HG03558 (cell line): Measurements from ENCODE around the gene DMP1.

Experiments used
- ATAC-seq: cut with Tn5 transposase; IDR thresholded peaks from one replicate; pipeline ENCODE4 v1.9.1; 2021; ENCODE audit warnings: moderate number of reproducible peaks; ENCODE audit not compliant: unreplicated experiment; ENCODE audit errors: extremely low read depth

The DMP1 gene, protein sequence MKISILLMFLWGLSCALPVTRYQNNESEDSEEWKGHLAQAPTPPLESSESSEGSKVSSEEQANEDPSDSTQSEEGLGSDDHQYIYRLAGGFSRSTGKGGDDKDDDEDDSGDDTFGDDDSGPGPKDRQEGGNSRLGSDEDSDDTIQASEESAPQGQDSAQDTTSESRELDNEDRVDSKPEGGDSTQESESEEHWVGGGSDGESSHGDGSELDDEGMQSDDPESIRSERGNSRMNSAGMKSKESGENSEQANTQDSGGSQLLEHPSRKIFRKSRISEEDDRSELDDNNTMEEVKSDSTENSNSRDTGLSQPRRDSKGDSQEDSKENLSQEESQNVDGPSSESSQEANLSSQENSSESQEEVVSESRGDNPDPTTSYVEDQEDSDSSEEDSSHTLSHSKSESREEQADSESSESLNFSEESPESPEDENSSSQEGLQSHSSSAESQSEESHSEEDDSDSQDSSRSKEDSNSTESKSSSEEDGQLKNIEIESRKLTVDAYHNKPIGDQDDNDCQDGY

DNA sequence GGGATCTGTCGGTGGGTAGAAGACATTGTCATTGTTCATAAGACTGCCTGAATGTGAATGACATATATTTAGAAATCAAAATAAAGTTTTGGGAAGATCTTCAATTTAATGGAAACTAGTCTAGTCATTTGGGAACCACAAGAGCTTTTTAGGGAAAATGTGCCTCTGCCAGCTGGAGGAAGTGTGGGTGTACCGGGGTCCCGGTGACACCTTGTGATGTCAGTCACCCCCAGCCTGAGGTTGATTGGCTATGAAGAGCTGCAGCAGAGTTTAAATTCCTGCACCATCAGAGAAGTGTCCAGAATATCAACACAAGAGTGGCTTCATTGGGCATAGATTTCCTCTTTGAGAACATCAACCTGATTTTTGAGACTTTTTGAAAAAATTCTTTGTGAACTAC is at the start of gene DMP1:
Gene DMP1, plus strand, starts transcription at position 301 of the 400 bp plus-strand sequence. CDS start 6,213 bp downstream, outside the sequence.
- ATAC-seq = no peak

DNA sequence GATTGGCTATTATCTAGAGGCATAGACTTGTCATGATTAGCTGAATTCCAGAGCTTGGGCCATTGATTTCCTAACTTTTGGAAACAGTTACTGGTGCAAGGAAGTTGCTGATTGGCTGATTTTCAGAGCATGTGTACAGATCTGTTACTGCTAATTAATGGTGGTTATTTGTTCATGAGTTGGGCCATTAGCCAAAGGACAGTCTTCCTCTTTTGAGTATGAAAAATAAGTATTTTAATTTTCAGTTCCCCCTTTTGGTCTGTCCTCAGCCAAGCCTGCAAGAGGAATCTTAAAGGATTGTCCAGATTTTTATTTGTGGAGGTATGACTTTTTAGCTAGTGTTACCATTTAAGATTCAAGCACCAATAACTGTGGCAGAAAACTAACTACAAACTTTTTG is 48.7 kb upstream of the DMP1 start:
- ATAC-seq = no peak

DNA sequence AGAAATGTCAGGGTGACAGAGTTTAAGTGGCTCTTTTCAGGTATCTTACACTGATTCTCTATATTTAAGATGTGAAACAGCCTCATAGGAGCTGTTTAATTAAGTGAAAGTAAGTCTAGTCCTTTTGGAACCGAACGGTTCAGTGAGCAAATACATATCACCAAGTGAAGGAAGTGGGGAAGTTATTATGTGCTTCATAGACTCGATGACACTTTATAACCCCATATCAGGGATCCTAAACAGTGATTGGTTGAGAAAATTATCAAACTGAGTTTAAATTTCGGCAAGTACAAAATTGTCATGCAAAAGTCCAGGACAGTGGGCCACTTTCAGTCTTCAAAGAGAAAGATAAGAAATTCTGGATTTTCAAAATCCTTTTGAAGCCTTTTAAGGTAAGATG is 41.9 kb upstream of the DMP1 start, which contains the start of gene DSPP:
Gene DSPP, plus strand, starts transcription at position 301 of the 400 bp plus-strand sequence. CDS start 2,380 bp downstream, outside the sequence.
- no peak for ATAC-seq

DNA sequence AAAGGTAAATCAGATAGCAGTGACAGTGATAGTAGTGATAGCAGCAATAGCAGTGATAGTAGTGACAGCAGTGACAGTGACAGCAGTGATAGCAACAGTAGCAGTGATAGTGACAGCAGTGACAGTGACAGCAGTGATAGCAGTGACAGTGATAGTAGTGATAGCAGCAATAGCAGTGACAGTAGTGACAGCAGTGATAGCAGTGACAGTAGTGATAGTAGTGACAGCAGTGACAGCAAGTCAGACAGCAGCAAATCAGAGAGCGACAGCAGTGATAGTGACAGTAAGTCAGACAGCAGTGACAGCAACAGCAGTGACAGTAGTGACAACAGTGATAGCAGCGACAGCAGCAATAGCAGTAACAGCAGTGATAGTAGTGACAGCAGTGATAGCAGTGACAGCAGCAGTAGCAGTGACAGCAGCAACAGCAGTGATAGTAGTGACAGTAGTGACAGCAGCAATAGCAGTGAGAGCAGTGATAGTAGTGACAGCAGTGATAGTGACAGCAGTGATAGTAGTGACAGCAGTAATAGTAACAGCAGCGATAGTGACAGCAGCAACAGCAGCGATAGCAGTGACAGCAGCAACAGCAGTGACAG is 35.7 kb upstream of the DMP1 start:
- ATAC-seq = no peak

DNA sequence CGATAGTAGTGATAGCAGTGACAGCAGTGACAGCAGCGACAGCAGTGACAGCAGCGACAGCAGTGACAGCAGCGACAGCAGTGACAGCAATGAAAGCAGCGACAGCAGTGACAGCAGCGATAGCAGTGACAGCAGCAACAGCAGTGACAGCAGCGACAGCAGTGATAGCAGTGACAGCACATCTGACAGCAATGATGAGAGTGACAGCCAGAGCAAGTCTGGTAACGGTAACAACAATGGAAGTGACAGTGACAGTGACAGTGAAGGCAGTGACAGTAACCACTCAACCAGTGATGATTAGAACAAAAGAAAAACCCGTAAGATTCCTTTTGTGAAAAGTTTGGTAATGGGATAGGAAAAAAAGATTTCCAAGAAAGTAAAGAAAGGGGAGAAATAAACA is 33.8 kb upstream of the DMP1 start:
- ATAC-seq = no peak

DNA sequence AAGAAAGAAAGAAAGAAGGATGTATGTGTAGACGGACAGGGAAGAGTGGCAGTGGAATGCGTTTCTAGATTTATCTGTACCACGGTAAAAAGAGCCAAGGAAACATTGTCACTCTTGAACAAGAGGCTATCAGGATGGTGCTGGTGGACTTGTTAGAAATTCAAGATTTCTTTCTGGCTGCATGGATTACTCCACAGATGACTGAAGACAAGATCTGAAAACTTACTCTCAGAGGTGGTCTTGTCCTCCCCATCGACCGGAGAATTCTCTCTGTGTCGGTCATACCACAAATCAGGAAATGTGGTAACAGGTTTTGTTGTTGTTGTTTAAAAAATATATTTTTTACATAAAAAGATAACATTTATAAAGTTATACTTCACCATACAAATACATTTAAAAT is 30.0 kb upstream of the DMP1 start:
- no peak for ATAC-seq

DNA sequence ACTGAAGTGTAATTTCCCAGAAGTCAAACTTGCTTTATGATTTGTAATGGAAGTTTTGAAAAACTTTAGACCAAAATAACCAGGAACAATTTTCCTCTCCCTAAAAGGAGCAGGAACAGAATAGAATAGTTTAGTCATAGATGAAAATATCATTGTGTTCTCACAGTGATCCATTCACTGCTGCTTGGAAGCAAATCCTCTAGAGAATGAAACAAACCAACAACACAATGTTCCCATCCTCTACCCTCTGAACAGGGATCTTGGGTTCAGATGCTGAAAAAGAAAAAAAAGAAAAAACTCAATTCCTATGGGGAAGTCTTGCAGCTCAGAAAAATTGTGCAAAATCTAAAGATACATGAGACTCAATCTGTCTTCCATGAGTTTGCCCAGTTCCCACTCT is 29.6 kb upstream of the DMP1 start:
- ATAC-seq = no peak

DNA sequence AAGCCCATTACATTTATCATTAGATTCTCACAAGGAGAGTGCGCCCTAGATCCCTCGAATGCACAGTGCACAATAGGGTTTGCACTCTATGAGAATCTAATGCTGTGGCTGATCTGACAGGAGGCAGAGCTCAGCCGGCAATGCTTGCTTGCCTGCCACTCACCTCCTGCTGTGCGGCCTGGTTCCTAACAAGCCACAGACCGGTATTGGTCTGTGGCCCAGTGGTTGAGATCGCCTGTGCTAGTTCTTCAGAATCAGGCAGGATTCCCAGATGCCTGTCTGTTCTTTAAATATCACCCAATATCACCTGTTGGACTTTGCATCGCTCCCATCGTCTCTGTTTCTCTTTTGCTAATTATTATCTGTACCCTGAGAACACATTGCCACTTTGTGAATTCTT is 27.8 kb upstream of the DMP1 start:
- ATAC-seq = no peak

DNA sequence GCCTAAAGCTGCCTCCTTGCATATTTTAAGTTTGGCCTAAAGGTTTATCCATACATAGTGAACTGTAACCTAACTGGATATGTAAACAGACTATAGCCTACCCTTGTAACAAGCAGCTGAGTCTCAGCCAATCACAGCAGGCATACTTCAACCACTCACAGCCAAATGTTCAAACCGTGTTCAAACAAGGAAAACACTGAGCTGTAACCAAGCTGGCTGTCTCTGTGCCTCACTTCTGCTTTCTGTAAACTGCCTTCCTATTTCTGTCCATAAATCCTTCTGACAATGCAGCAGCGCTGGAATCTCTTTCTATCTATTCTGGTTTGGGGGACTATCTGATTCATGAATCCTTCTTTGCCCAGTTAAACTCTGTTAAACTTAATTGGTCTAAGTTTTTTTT is 25.4 kb upstream of the DMP1 start:
- ATAC-seq = peak; percentile 48

DNA sequence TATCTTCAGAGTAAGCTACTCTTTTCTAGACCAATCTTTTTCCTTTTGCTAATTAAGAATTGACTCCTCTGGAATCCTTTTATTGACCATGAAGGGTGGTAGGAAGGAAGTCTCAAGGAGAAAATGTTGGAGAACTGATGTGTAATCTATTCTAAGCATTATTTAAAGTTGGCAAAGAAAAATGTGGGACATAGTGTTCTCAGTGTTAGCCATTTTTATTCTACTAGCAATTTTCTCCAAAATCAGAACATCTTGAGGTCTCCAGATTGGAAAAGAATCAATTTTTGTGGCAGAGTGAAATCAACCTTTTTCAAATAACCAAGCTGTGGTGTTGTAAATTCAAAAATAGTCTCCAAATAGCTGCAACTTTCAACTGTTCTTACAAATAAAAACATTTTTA is 18.4 kb upstream of the DMP1 start:
- no peak for ATAC-seq

DNA sequence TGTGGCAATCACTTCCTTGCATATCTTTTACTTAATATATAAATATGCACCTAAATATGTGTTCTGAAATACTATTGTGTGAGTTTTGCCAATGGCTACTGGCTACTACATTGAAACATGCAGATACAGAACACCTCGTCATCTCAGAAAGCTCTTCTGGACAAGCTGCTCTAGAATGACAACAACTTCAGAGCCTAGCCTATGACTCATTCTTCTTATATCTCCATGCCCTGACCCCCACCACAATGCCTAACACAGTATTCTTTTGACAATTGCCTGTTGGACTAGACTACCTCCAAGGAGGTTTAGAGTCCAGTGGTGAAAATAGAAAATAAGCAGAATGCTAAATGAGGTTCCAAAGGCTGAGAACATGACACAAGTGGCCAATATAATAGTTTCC is 17.6 kb upstream of the DMP1 start:
- no peak for ATAC-seq

DNA sequence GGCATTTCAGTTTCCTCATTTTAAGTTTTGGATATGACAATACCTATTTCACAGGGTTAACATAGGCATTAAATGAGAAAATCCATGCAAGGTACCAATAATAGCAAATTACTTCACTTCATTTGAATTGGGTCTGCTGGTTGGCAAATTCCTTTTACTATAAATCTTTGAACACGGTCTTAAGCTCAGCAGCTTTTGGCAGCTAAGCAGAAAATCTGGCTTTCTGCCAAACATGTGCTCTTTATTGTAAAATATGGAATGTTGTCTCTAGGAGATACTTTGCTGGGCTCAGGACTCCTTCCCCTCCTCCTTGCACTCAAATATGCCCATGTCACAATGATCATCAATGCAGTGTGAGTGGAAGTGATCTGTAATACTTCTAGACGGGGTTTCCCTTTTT is 16.8 kb upstream of the DMP1 start:
- ATAC-seq = no peak

DNA sequence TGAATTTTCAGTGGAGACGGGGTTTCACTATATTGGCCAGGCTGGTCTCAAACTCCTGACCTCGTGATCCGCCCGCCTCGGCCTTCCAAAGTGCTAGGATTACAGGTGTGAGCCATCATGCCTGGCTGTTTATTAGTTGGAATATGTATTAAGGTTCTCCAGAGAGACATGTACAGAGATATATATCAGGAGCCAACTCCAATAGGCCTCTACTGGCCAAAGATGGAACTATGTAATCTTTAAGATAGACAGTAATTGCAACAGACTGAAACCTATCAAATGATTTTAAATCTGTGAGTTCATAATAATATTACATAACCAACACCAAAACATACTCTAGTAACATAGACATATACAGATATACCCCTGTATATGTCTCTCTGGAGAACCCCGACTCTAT is 5.8 kb upstream of the DMP1 start:
- no peak for ATAC-seq

DNA sequence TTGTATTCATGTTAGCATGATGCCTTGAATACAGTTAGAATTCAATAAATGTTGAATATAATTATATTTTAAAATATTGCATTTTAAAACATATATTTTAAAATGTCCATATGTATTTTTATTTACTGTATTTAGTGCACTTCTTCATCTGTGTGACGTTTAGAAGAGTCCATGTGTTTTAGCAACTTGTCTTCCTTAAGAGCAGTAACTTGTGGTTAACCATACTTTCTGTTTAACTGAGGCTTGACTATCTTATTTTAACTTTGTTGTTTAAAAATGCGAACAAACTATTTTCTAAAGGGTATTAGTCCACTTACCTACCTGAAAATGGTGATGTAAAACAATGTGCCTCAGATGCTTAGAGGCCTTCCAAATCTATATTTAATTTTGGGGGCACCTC is 858 bp downstream of the DMP1 start:
- ATAC-seq = no peak

DNA sequence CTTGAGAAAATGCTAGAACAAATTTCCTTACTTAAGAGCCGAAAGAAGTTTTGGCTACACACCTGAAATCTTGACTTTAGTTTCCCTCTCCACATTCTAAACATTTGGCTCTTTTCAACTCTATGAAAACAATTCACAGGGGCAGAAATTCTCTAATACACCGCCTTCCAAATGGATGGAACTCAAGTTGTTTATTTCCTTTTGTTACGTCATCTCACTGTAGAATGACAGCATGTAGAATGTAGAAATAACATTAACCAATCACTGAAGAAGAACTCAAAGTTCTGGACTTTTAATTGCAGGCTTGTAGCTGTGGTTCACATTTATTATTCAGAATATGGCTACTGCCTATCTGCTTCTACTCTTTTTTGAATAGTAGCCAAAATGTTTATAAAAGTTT is 1.9 kb downstream of the DMP1 start:
- no peak for ATAC-seq

DNA sequence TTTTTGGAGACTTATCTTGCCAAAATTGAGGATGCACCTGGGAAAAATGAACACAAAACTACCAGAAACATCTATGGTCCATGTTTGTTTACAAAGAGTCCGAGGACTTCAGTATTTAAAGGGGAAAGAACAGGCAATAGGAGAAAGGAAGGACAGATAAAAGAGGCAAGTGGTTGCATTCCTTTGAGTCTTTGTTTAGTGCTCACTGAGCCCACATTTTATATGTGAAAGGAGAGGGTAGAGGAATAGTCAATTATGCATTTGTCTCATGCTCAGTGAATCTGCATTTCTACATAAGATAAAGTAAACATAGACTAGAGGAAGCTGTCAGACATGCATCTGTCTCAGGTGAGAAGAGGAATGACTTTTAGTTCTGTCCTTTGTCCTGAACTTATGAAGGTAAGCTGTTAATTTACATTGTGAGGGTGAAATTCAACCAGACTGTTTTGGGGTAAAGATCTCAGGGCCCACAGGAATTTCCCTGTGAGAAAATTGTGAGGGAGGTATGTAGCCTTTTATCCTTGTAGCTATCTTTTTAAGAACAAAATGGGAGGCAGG is 4.5 kb downstream of the DMP1 start:
- ATAC-seq = no peak

DNA sequence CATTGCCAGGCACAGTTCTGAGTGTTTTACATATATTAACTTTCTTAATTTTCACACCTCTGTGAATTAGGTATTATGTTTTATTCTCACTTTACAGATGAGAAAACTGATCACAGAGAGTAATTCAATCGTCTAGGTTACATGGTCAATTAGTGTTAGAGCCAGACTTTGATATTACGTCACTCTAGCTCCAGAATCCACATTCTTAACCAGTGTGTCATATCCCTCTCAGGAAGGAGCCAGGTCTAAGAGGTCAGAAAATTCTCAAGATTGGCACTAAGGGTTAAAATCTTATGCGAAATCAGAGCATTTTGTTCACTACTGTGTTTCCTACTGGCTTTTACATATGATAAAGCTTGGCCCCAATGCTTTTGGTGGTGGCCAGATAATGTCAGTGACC is 7.4 kb downstream of the DMP1 start:
- ATAC-seq = no peak

DNA sequence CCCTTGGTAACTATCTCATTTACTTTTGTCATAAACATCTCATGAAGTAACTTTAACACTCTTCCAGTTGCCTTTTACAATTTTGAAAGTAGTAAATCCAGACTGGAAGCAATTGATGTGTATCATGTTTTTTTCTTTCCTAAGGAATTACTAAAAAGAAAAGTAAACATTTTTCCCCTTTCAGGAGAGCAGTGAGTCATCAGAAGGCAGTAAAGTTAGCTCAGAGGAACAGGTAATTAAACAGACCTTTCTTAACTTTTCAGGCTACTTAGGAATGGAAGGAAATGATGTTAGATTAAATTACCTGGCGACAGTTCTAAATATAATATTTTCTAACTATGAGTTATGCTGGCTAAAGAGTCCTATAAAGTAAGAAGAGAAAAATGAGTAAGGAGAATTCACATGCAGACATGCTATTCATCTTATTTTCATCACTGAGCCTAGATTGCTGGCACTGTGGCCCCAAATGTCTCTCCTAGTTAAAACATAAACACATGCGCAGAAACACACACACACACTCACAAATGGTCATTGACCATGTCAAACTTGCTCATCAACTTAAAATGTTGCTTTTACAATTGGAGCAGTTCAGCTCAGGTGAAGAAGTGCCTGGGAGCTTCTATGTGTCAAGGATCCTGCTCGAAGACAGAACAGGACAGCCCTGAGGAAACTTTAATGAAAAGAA is 9.3 kb downstream of the DMP1 start:
- no peak for ATAC-seq

DNA sequence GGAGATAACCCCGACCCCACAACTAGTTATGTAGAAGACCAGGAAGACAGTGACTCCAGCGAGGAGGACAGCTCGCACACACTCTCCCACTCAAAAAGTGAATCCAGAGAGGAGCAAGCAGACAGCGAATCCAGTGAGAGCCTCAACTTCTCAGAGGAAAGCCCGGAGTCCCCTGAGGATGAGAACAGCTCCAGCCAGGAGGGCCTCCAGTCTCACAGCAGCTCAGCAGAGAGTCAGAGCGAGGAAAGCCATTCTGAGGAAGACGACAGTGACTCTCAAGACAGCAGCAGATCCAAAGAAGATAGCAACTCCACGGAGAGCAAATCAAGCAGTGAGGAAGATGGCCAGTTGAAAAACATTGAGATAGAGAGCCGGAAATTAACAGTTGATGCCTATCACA is 12.8 kb downstream of the DMP1 start:
- ATAC-seq = no peak

DNA sequence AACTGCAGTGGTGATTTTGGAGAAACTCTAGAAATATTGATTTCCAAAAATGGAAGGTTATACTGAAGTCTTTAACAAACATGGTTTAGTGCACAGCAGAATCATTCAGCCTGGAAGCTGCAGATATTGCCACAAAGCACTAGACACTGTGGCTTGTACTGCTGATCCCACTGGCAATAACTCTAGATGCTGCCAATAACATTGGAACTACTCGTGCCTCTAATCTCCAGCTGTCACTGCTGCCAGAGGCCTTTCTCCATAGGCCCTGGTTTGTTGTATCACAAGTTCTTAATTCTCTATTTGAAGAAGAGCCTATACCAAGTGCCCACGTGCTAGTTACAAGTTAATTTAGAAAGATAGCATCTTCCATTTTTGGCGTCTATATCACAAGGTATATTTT is 19.3 kb downstream of the DMP1 start:
- ATAC-seq = no peak

DNA sequence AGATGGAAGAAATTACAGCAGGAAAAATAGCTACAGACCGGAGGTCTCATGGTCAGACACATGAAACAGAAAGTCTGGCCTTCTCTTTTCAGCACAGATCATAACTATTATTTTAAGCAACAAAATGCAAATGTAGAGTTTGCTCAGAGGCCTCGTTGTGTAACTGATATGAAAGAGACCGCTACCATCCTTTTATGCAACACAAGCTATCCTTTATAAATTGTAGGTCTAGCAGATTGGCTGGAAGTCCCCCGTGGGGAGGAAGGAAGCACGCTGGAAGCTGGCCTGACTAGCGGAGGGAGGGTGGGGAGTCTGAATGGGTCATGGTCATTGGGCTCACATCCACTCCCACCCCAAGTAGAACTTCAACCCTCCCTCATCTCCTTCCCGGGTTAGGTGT is 27.7 kb downstream of the DMP1 start:
- ATAC-seq = no peak
